HUES6 (cell line): ENCODE results near the gene INO80.

ENCODE experiments used
- H3K27ac ChIP-seq: 2 replicates; pipeline ENCODE4 v1.7.0; 2013; ENCODE audit warnings: low read depth, mild to moderate bottlenecking, low read length, inconsistent platforms
- H3K27me3 ChIP-seq: 2 replicates; pipeline ENCODE4 v1.6.1; 2013; ENCODE audit warnings: low read length; ENCODE audit not compliant: control insufficient read depth, insufficient read depth
- H3K36me3 ChIP-seq: 2 replicates; pipeline ENCODE4 v1.6.1; 2013; ENCODE audit warnings: low read length; ENCODE audit not compliant: control insufficient read depth, insufficient read depth
- H3K4me1 ChIP-seq: 2 replicates; pipeline ENCODE4 v1.6.1; 2013; ENCODE audit warnings: low read length; ENCODE audit not compliant: control insufficient read depth, insufficient read depth
- H3K4me3 ChIP-seq: 2 replicates; pipeline ENCODE4 v1.5.1; 2013; ENCODE audit warnings: low read depth, low read length
- H3K9ac ChIP-seq: one replicate; pipeline ENCODE4 v1.6.1; 2013; ENCODE audit warnings: mild to moderate bottlenecking, low read length
- H3K9me3 ChIP-seq: 2 replicates; pipeline ENCODE4 v1.6.1; 2013; ENCODE audit warnings: low read depth, low read length; ENCODE audit not compliant: control insufficient read depth, insufficient read depth

Gene INO80

DNA sequence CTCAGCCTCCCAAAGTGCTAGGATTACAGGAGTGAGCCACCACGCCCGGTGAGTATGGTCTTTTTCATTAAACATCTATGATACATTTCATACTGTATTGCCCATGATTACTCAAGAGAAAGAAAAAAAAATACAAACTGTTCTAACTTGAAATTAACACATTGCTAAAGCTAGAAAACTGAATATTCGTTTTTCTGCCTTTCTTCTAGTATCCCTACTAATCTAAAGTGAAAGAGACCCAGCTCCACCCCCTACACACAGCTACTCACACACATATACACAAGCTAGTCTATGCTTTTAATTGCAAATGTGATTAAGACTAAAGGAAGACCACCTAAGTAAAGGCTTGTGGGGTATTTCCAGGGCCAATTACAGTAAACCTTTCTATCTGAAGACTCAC lies 43.1 kb downstream of the INO80 start:
- H3K36me3 ChIP-seq, result peaks cover 89% of the 10 kb centered on the region
- no peaks in the 10 kb centered on the region for H3K9me3 ChIP-seq
- H3K27ac ChIP-seq, result no peak overlapping the region
- no peaks in the 10 kb centered on the region for H3K27me3 ChIP-seq
- H3K9ac ChIP-seq, result no peak overlapping the region
- H3K4me3 ChIP-seq, result no peak overlapping the region
- no peaks in the 10 kb centered on the region for H3K4me1 ChIP-seq

DNA sequence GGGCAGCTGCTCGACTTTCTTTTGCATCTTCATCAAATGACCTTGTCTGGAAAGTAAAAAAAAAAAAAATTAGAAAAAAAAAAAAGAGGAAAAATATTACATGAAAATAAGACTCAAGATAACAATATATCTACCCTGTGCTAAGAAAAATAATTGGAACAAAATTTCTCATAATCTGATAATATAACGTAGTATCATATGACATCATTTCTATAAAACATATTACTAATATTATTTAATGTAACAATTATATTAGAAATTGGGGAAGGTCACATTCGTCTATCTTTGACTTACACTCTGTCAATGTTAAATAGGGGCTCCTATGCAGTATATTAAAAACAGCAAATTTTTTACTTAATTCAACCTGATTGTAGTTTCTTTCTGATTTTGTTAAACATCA lies 44.1 kb downstream of the INO80 start:
- no peaks in the 10 kb centered on the region for H3K27me3 ChIP-seq
- no peak overlapping the region for H3K27ac ChIP-seq
- peaks cover 90% of the 10 kb centered on the region for H3K36me3 ChIP-seq
- no peaks in the 10 kb centered on the region for H3K4me1 ChIP-seq
- no peaks in the 10 kb centered on the region for H3K9me3 ChIP-seq
- no peak overlapping the region for H3K9ac ChIP-seq
- no peak overlapping the region for H3K4me3 ChIP-seq

DNA sequence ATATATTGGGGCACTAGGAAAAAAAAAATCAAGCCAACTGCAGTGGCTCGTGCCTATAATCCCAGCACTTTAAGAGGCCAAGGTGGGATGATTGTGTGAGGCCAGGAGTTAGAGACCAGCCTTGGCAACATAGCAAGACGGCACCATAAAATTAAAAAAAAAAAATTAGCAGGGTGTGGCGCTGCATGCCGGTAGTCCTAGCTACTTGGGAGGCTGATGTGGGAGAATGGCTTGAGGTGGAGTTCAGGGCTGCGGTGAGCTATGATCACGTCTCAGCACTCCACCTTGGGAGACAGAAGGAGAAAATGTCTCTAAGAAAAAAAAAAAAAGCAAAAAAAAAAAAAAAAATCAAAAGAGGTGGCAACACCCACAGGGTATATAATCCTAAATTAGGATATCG lies 49.6 kb downstream of the INO80 start:
- Histone ChIP-seq H3K4me3 (no peak overlapping the region), H3K36me3 (peaks cover 89% of the 10 kb centered on the region)

GRCh38 chr15:41061667-41062066 lies 54.4 kb downstream of the INO80 start:
- no peaks in the 10 kb centered on the region for H3K27me3 ChIP-seq
- peaks cover 3% of the 10 kb centered on the region; the same call in 1 of the 2 replicates for H3K9me3 ChIP-seq
- peaks cover 82% of the 10 kb centered on the region for H3K36me3 ChIP-seq
- no peaks in the 10 kb centered on the region for H3K4me1 ChIP-seq
- H3K9ac ChIP-seq, result no peak overlapping the region
- H3K27ac ChIP-seq, result no peak overlapping the region
- no peak overlapping the region for H3K4me3 ChIP-seq

More for the DNA sequence above, 49.6 kb downstream of the INO80 start:
- Histone ChIP-seq H3K4me1 (no peaks in the 10 kb centered on the region), H3K9me3 (peaks cover 3% of the 10 kb centered on the region; the same call in 1 of the 2 replicates), H3K27me3 (no peaks in the 10 kb centered on the region), H3K27ac (no peak overlapping the region), H3K9ac (no peak overlapping the region)

GRCh38 chr15:41060505-41060904 lies 55.6 kb downstream of the INO80 start:
- Histone ChIP-seq H3K4me3 (no peak overlapping the region), H3K4me1 (no peaks in the 10 kb centered on the region), H3K27ac (no peak overlapping the region), H3K9me3 (peaks cover 3% of the 10 kb centered on the region; the same call in 1 of the 2 replicates), H3K27me3 (no peaks in the 10 kb centered on the region), H3K9ac (no peak overlapping the region), H3K36me3 (peaks cover 85% of the 10 kb centered on the region)

DNA sequence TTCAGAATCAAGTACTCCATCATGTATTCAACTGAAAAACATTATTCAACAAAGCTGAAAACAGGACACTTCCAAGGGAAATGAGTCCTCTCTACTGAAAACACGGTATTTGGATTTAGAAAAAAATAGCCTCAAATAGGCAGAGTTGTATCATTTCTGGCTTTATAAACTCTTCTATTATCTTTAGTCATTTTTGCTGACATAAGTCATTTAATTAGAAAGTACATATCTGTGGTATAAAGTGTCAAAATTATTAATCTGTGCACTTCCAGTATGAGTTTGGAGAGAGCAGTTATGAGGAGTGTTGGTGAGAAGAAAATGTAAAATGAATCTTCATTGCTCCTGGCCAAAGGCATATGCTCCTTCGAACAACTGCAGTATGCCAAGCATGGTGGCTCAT lies 59.3 kb downstream of the INO80 start:
- Histone ChIP-seq H3K36me3 (peaks cover 88% of the 10 kb centered on the region), H3K27ac (no peak overlapping the region), H3K4me1 (no peaks in the 10 kb centered on the region), H3K27me3 (no peaks in the 10 kb centered on the region), H3K4me3 (no peak overlapping the region), H3K9ac (no peak overlapping the region), H3K9me3 (peaks cover 2% of the 10 kb centered on the region; the same call in 1 of the 2 replicates)

GRCh38 chr15:41055706-41056105 lies 60.4 kb downstream of the INO80 start:
- no peak overlapping the region for H3K27ac ChIP-seq
- no peak overlapping the region for H3K9ac ChIP-seq
- no peaks in the 10 kb centered on the region for H3K9me3 ChIP-seq
- no peaks in the 10 kb centered on the region for H3K27me3 ChIP-seq
- H3K4me1 ChIP-seq, result no peaks in the 10 kb centered on the region
- H3K4me3 ChIP-seq, result no peak overlapping the region
- H3K36me3 ChIP-seq, result peaks cover 88% of the 10 kb centered on the region

DNA sequence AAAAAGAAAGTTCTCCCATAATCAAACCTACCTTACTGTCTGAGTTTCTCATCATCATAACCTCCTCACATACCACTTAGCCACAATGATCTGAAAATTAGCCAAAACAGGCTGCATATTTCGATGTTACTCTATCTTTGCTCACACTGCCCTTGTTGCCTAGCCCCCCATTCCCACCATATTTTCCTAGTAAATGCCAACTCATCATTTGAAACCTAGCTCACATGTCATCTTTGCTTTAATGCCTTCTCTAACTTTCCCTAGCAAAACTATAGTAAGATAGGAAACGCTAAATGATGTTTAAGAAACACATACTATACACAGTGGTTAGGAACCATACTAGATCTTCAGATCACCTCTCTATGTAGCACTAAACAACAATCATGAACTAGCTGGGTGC lies 64.9 kb downstream of the INO80 start:
- Histone ChIP-seq H3K4me1 (no peaks in the 10 kb centered on the region), H3K36me3 (peaks cover 94% of the 10 kb centered on the region), H3K9me3 (no peaks in the 10 kb centered on the region), H3K4me3 (no peak overlapping the region), H3K9ac (no peak overlapping the region), H3K27me3 (no peaks in the 10 kb centered on the region), H3K27ac (no peak overlapping the region)

GRCh38 chr15:41048852-41049251 lies 67.2 kb downstream of the INO80 start:
- Histone ChIP-seq H3K4me3 (no peak overlapping the region), H3K36me3 (peaks cover 90% of the 10 kb centered on the region)

DNA sequence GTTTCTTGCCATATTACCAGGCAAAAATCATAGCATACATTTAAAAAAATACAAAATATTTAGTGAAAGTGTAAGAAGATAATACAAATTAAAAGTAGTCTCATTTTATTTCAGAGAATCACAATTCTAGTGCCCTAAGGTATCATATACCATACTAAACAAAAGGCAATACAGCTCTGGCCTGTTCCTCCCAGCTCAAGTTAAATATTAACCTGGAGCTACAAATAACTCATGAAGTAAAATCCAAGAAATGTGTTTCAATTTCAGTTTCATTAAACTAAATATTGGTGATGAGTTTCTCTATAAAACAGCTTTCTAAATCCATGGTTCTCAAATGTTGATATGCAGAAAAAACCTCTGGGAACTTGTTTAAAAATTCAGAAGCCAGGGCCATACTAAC lies 67.7 kb downstream of the INO80 start:
- Histone ChIP-seq H3K27ac (no peak overlapping the region), H3K36me3 (peaks cover 90% of the 10 kb centered on the region), H3K9ac (no peak overlapping the region), H3K4me1 (no peaks in the 10 kb centered on the region), H3K4me3 (no peak overlapping the region), H3K27me3 (no peaks in the 10 kb centered on the region), H3K9me3 (no peaks in the 10 kb centered on the region)

More at GRCh38 chr15:41048852-41049251, 67.2 kb downstream of the INO80 start:
- Histone ChIP-seq H3K27me3 (no peaks in the 10 kb centered on the region), H3K9ac (no peak overlapping the region), H3K9me3 (no peaks in the 10 kb centered on the region), H3K27ac (no peak overlapping the region), H3K4me1 (no peaks in the 10 kb centered on the region)

- peaks cover 91% of the 10 kb centered on the region for H3K36me3 ChIP-seq
- H3K27ac ChIP-seq, result no peak overlapping the region
- no peaks in the 10 kb centered on the region for H3K4me1 ChIP-seq
- no peak overlapping the region for H3K9ac ChIP-seq
- H3K4me3 ChIP-seq, result no peak overlapping the region
- H3K9me3 ChIP-seq, result no peaks in the 10 kb centered on the region
- H3K27me3 ChIP-seq, result no peaks in the 10 kb centered on the region
Measured at GRCh38 chr15:41047474-41047873, 68.6 kb downstream of the INO80 start.
